Measurements from ENCODE around the gene IGFN1. TPM values are rescaled to one million over a fixed set of nuclear protein-coding genes. Genes with fewer than 3 reads are reported as not detected.

Gene IGFN1
- total and polyA plus RNA-seq, 7 donors: 2.7 to 442 (median 33.1) TPM

DNA sequence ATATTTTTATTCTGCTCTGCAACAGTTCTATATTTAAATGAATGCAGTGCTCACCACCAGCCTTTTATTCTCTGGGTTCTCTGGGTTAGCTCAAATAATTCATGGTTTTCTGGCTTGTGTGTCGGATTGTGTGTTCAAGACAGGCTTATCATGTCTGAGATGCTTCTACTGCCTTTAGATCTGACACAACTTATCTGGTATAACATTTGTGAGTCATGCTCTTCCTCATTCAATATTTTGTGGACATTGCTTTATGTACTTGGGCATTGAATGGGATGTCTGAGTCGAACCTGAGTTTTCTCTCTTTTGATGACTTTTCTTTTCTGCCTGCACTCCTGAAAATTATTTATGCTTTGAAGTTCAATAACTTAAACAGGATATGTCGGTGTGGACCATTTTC is 75.1 kb downstream of the IGFN1 start:
- ATAC-seq: no peak
- TF ChIP-seq CTCF (IDR thresholded peaks at IDR 0.05): no peak
- Histone ChIP-seq H3K9me3 (no peaks in the 10 kb centered on the region), H3K27ac (no peak overlapping the region), H3K36me3 (ENCODE audit: insufficient read depth in 1 of 2, low read depth in 1 of 2) (no peaks in the 10 kb centered on the region), H3K4me1 (no peaks in the 10 kb centered on the region), H3K27me3 (ENCODE audit: insufficient read depth in 3 of 3, low read length in 2 of 3) (peaks cover 0 to 17% (median 7%) of the 10 kb centered on the region in 3 donors), H3K4me3 (no peak overlapping the region)
- 88 to 89% (median 89%) methylated on average over 3 of the region's 3 CpGs for WGBS, 3 donors
- intact Hi-C loops (cut with DNase I): no loop called here
- DNase-seq: no peak

DNA sequence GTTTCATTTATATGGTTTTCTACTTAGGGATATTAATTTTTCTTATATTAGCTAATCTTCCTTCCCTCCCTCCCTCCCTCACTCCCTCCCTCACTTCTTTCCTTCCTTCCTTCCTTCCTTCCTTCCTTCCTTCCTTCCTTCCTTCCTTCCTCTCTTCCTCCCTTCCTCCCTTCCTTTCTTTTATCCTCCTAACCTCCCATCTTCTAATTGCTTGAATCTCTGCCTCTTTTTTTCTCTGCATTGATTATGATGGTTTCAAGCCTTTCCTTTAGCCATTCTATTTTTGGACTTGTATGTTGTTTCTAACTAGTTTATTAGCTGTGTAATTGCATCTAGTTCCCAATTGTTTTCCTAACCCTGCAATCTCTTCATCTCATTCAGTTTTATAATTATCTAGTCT is 75.7 kb downstream of the IGFN1 start:
- DNase-seq (no peak), ATAC-seq (no peak)
- Histone ChIP-seq H3K27me3 (ENCODE audit: insufficient read depth in 3 of 3, low read length in 2 of 3) (peaks cover 0 to 17% (median 3%) of the 10 kb centered on the region in 3 donors), H3K9me3 (no peaks in the 10 kb centered on the region), H3K27ac (no peak overlapping the region), H3K4me1 (no peaks in the 10 kb centered on the region), H3K4me3 (no peak overlapping the region), H3K36me3 (ENCODE audit: insufficient read depth in 1 of 2, low read depth in 1 of 2) (no peaks in the 10 kb centered on the region)
- intact Hi-C loops (cut with DNase I): no loop called here
- no peak for TF ChIP-seq CTCF (IDR thresholded peaks at IDR 0.05)

DNA sequence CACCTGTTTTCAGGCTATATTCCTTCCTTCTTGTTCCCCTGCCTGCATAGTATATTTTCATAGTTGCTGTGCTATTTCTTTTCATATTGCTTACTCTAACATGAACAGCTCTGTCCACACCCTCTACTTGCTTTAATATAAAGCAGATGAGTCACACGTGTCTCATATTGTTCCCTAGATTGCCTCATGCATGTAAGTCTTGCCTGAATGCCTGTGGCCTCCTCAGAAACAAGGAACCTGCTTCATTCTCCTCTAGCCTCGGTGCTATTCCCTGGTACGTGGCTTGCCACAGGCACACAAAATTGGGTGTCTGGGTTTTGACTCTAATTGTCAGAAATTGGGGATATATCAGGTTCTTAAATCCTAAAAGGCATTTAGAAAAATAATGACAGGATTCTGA is 76.2 kb downstream of the IGFN1 start:
- no peaks in the 10 kb centered on the region for H3K36me3 ChIP-seq (ENCODE audit: insufficient read depth in 1 of 2, low read depth in 1 of 2)
- H3K27ac ChIP-seq: no peak overlapping the region
- WGBS, 3 donors: 66 to 80% (median 70%) methylated on average over 3 of the region's 3 CpGs
- ATAC-seq (peak in 1 of 4 donors; percentile 63), DNase-seq (no peak)
- intact Hi-C loops (cut with DNase I): no loop called here
- H3K27me3 ChIP-seq (ENCODE audit: insufficient read depth in 3 of 3, low read length in 2 of 3): peaks cover 0 to 17% (median 3%) of the 10 kb centered on the region in 3 donors
- no peak for TF ChIP-seq CTCF (IDR thresholded peaks at IDR 0.05)
- H3K4me3 ChIP-seq: no peak overlapping the region
- no peaks in the 10 kb centered on the region for H3K9me3 ChIP-seq
- H3K4me1 ChIP-seq: no peaks in the 10 kb centered on the region

DNA sequence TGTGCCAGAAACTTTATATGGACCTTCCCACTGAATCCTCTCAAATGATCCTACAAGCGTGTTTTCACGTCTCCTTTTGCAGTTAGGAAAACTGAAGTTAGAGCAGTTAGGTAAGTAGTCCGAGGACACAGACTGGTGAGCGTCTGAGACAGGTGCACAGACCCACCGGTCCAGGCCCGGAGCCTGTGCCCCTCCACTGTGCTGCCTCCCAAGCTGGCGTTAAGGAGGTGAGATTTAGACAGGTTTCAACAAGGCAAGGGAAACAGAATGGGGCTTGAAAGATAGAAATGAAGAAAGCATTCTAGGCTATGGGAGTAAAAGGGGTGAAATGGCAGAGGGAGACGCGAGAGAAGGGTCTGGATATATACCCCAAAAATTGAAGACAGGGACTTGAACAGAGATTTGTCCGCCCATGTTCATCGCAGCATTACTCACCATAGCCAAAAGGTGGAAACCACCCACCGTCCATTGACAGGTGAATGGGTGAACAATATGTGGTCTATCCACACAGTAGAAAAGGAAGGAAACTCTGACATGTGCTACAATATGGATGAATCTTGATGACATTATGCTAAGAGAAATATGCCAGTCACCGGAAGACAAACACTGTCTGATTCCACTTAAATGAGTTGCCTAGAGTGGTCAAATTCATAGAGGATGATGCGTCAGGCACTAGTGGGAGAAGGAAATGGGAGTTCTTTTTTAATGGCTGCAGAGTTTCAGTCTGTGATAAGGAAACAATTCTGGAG is 77.0 kb downstream of the IGFN1 start:
- intact Hi-C loops (cut with DNase I): no loop called here
- H3K27ac ChIP-seq: no peak overlapping the region
- WGBS, 3 donors: 82 to 89% (median 86%) methylated on average over 14 of the region's 14 CpGs
- H3K36me3 ChIP-seq (ENCODE audit: insufficient read depth in 1 of 2, low read depth in 1 of 2): no peaks in the 10 kb centered on the region
- H3K4me1 ChIP-seq: no peaks in the 10 kb centered on the region
- peaks cover 0 to 17% (median 0%) of the 10 kb centered on the region in 3 donors for H3K27me3 ChIP-seq (ENCODE audit: insufficient read depth in 3 of 3, low read length in 2 of 3)
- H3K9me3 ChIP-seq: no peaks in the 10 kb centered on the region
- DNase-seq (no peak), ATAC-seq (no peak)
- no peak overlapping the region for H3K4me3 ChIP-seq
- no peak for TF ChIP-seq CTCF (IDR thresholded peaks at IDR 0.05)

Data from psoas muscle (tissue), 8 donors.